Thoracic aorta (tissue), 2 donors: ENCODE measurements around the gene CMKLR1. TPM values are rescaled to one million over a fixed set of nuclear protein-coding genes. Genes with fewer than 3 reads are reported as not detected.

Experiments used
- ATAC-seq: fragments of 150-250 bp; one replicate; pipeline ENCODE4 v1.8.0; 2017; ENCODE audit warnings: low read depth; ENCODE audit not compliant: insufficient number of reproducible peaks, low FRiP score
- DNase-seq: peaks from one replicate; pipeline ENCODE4 v3.0.0-alpha.2; 2020; ENCODE audit warnings: low spot score
- H3K27ac ChIP-seq, 2 donors: fragments of 200-600 bp; sonication (generic); 1 replicate in 1 of 2; 2 replicates in 1 of 2; pipeline ENCODE4 v1.5.1; 2016; ENCODE audit warnings: mild to moderate bottlenecking in 2 of 2, moderate library complexity in 2 of 2
- H3K27me3 ChIP-seq: fragments of 200-600 bp; sonication (generic); replicated peaks from 2 replicates; pipeline ENCODE4 v1.6.0; 2016; ENCODE audit warnings: mild to moderate bottlenecking; ENCODE audit not compliant: insufficient read depth
- H3K36me3 ChIP-seq: fragments of 200-600 bp; sonication (generic); one replicate; pipeline ENCODE4 v1.5.1; 2016
- H3K4me1 ChIP-seq, 2 donors: fragments of 200-600 bp; sonication (generic); 1 replicate in 1 of 2; 2 replicates in 1 of 2; pipeline versions ENCODE4 v1.5.1 to v1.6.0; 2016; ENCODE audit warnings: low read depth in 2 of 2, mild to moderate bottlenecking in 1 of 2; ENCODE audit not compliant: control insufficient read depth in 1 of 2
- H3K4me3 ChIP-seq: fragments of 200-600 bp; sonication (generic); 2 replicates; pipeline ENCODE4 v1.5.1; 2016; ENCODE audit warnings: mild to moderate bottlenecking
- H3K9me3 ChIP-seq: fragments of 200-600 bp; sonication (generic); 2 replicates; pipeline ENCODE4 v1.5.1; 2016
- total RNA-seq, 2 donors: library from RNA; depleted of rRNA; stranded (reverse); fragments of >200 nt; gene quantifications; one replicate each; pipeline versions ENCODE4 v1.1.0 to v1.2.3, GENCODE V29; 2016
- TF ChIP-seq, protein P1 (sequence below): fragments of 200-600 bp; sonication (generic); IDR thresholded peaks from one replicate; pipeline ENCODE4 v1.5.1; 2019; ENCODE audit warnings: antibody characterized with exemption

CMKLR1 gene
- total RNA-seq, 2 donors from 2014 or later: 56.6 to 73.8 TPM

DNA sequence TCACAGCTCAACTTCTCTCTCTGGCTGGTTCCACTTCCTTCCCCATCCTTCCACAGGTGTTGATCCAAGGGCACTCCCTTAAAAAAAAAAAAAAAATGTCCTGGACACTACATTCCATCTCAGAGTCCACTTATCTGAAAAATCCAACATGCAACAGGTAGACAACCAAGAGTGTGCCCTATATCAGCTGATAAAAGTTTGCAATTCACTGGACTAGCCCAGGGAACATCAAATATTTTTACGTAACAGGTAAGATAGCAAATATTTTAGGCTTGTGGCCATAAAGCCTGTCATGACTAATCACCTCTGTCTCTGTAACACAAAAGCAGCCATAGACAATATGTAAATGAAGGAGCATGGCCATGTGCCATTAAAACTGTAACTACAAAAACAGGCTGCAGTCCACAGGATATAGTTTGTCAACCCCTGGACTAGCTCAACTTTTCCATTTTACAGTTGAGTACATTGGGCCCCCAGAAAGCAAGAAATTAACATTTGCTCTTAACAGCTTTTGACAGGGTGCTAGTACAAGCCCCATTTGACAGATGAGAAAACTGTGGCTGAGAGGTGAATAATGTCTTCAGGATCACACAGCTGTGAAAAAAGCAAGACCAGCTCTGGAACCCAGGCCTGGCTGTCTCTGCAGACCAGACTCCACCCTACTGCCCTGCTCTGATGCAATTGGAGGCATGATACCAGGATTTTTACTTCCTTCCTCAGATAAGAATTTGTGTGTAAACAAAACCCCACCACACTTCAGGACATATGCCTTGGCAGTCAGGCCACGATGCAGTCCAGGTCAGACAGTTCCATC is 68.9 kb downstream of the CMKLR1 start:
- Histone ChIP-seq H3K4me3 (no peak overlapping the region), H3K27ac (no peak overlapping the region), H3K9me3 (no peaks in the 10 kb centered on the region), H3K27me3 (no peaks in the 10 kb centered on the region), H3K36me3 (no peaks in the 10 kb centered on the region), H3K4me1 (no peaks in the 10 kb centered on the region)
- DNase-seq: no peak
- ATAC-seq: no peak
- TF ChIP-seq, protein P1, sequence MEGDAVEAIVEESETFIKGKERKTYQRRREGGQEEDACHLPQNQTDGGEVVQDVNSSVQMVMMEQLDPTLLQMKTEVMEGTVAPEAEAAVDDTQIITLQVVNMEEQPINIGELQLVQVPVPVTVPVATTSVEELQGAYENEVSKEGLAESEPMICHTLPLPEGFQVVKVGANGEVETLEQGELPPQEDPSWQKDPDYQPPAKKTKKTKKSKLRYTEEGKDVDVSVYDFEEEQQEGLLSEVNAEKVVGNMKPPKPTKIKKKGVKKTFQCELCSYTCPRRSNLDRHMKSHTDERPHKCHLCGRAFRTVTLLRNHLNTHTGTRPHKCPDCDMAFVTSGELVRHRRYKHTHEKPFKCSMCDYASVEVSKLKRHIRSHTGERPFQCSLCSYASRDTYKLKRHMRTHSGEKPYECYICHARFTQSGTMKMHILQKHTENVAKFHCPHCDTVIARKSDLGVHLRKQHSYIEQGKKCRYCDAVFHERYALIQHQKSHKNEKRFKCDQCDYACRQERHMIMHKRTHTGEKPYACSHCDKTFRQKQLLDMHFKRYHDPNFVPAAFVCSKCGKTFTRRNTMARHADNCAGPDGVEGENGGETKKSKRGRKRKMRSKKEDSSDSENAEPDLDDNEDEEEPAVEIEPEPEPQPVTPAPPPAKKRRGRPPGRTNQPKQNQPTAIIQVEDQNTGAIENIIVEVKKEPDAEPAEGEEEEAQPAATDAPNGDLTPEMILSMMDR: no peak

DNA sequence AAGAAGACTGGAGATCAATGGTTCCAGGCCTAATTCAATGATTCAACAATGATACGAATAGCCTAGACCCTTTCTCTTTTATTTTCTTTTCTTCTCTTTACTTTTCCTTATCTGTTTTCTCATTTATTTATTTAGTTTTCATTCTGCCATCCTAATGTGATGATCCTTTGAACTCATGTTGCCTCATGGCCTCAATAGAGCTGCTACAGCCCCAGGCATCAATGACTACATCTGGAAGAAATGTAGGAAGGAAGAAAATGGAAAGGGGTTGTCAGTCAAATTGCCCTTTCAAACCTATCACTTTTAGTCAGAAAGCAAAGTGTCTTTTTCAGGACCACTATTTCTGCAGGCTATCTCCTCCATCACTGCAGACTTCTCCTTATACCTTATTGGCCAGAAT is 69.9 kb downstream of the CMKLR1 start:
- Histone ChIP-seq H3K36me3 (no peaks in the 10 kb centered on the region), H3K4me3 (no peak overlapping the region), H3K9me3 (no peaks in the 10 kb centered on the region), H3K27me3 (no peaks in the 10 kb centered on the region), H3K4me1 (no peaks in the 10 kb centered on the region), H3K27ac (no peak overlapping the region)
- ATAC-seq (no peak), DNase-seq (no peak)
- TF ChIP-seq, protein P1: no peak

DNA sequence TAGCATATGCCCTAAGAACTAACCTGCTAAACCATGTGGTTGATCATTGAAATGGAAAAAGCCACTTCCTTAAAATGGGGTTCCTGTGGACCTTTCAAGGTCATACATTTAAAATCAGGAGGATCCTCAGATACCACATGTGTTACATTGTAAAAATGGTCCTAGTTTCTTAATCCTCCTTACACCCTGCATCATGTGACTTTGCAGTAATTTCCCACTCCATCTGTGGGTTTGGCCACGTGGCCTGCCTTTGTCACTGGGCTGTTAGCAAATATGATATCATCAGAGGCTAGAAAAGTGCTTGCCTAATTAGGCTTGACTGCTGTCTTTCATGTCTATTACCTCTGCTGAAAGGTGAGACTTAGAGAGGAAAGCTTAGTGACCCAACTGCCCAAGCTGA is 70.7 kb downstream of the CMKLR1 start:
- no peaks in the 10 kb centered on the region for H3K27me3 ChIP-seq
- TF ChIP-seq, protein P1: no peak
- H3K36me3 ChIP-seq: no peaks in the 10 kb centered on the region
- H3K4me1 ChIP-seq: no peaks in the 10 kb centered on the region
- no peak overlapping the region for H3K27ac ChIP-seq
- no peak for DNase-seq
- no peaks in the 10 kb centered on the region for H3K9me3 ChIP-seq
- no peak overlapping the region for H3K4me3 ChIP-seq
- ATAC-seq: no peak

DNA sequence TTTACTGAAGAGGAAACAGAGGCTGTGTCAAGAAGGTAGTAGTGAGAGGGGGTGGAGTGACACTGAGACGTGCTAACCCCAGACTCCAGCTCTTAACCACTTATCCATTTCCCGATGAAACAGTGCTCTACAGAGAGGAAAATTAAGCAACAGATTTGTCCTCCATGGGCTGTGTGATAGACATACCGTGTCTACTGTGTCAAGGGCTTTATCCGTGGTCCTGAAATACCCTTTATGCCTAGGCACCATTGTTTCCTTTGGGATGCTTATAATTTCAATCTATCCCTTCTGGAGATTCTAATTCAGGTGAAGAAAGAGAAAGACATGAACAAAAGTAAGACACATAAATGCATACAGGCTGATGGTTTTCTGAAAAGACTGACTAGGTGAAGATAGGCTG is 71.7 kb downstream of the CMKLR1 start:
- H3K36me3 ChIP-seq: no peaks in the 10 kb centered on the region
- ATAC-seq: no peak
- TF ChIP-seq, protein P1: no peak
- H3K4me3 ChIP-seq: no peak overlapping the region
- no peaks in the 10 kb centered on the region for H3K27me3 ChIP-seq
- H3K4me1 ChIP-seq: no peaks in the 10 kb centered on the region
- no peak for DNase-seq
- no peaks in the 10 kb centered on the region for H3K9me3 ChIP-seq
- H3K27ac ChIP-seq: no peak overlapping the region

DNA sequence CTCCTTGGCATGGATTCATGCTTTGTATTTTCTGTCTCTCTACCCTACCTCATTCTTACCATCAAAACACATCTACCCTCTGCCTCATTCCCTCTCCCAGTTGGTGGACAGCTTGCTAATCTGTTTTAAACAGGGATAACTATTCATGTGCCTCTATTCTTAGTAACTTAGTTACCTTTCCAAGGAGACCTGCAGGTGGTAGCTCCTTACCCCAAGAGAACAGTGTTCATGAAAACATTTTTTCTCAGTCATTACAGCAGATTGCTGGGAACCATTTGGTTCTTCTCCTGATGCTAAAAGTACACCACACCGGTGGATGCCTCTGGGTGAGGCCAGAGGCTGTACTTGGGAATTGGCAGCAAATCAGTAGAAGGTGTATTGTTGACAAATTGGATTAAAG is 73.0 kb downstream of the CMKLR1 start:
- TF ChIP-seq, protein P1: no peak
- DNase-seq: no peak
- no peak for ATAC-seq

More for the DNA sequence above, 73.0 kb downstream of the CMKLR1 start:
- Histone ChIP-seq H3K36me3 (no peaks in the 10 kb centered on the region), H3K4me1 (no peaks in the 10 kb centered on the region), H3K9me3 (peaks cover 6% of the 10 kb centered on the region), H3K4me3 (no peak overlapping the region), H3K27ac (no peak overlapping the region), H3K27me3 (no peaks in the 10 kb centered on the region)
